Measurements from ENCODE around the gene IRS1. TPM values are rescaled to one million over a fixed set of nuclear protein-coding genes. Genes with fewer than 3 reads are reported as not detected.

Gene IRS1
- total and polyA plus RNA-seq, 7 donors: 2.3 to 29.1 (median 18.5) TPM

DNA sequence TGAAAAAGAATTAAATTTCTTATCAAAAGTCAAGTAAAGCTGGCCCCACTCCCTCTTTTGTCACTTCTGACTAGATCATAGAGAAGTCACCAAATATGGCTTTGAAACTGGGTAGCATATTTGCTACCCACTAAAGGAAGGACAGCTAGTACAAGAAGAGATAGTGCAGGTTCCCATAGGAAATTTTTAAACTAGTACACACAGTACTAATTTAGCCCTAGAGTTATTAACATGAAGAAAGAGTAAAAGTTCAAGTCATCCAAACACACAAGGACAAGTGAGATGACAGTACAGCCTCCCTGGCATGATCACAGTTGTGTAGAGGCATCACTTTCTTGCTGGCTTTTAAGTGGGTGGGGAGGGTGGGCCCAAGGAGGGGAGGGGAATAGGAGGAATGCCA, 100.9 kb downstream of the IRS1 start:
- Histone ChIP-seq H3K9me3 (no peaks in the 10 kb centered on the region), H3K4me3 (no peak overlapping the region), H3K4me1 (peaks cover 0 to 40% (median 11%) of the 10 kb centered on the region in 4 donors), H3K36me3 (no peaks in the 10 kb centered on the region), H3K27ac (peak overlapping the region in 3 of 4 donors; percentile 25 to 64 (median 49)), H3K27me3 (no peaks in the 10 kb centered on the region)
- intact Hi-C loops (cut with DNase I): loop anchor here (5.0 kb wide), 1 partner anchor 66 kb away; no protein-coding TSS in a partner anchor
- no peak for DNase-seq
- TF ChIP-seq, protein P1, sequence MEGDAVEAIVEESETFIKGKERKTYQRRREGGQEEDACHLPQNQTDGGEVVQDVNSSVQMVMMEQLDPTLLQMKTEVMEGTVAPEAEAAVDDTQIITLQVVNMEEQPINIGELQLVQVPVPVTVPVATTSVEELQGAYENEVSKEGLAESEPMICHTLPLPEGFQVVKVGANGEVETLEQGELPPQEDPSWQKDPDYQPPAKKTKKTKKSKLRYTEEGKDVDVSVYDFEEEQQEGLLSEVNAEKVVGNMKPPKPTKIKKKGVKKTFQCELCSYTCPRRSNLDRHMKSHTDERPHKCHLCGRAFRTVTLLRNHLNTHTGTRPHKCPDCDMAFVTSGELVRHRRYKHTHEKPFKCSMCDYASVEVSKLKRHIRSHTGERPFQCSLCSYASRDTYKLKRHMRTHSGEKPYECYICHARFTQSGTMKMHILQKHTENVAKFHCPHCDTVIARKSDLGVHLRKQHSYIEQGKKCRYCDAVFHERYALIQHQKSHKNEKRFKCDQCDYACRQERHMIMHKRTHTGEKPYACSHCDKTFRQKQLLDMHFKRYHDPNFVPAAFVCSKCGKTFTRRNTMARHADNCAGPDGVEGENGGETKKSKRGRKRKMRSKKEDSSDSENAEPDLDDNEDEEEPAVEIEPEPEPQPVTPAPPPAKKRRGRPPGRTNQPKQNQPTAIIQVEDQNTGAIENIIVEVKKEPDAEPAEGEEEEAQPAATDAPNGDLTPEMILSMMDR (IDR thresholded peaks at IDR 0.05): no peak
- TF ChIP-seq EP300 (IDR thresholded peaks at IDR 0.05): peak in 2 of 4 donors; percentile 42 to 87
- peak in 3 of 4 donors; percentile 39 to 69 (median 49) for TF ChIP-seq POLR2AphosphoS5 (IDR thresholded peaks at IDR 0.05)

DNA sequence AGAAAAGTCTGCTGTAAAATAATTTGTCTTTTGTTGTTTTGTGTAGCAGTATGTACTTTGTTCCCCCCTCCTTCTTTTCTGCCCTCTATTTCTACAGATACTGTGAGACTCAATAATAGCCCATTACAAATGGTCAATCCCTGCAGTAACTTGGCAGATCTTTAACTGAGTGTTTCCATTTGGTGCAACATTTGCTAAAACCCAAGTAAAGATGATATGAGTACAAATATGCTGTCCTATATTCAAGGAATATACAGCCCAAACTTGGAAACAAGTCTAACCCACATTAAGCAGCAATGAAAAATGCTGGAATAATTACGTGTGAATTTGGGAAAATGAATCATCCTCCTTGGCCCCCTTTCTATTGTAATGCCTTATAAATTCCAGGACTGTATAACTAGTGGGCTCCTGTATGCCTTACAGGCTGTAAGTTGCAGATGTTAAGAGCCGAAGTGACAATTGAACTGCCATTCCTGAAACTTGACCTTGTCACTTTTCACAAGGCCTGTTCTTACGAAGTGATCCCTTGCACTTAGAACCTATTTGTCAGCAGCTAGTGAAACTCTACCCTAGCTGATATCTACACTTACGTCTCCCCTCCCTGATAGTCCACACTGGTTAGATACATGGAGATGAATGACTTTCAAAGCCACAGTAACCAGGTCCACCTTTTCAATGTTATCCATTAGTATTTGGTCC, 104.9 kb downstream of the IRS1 start:
- no peak overlapping the region for H3K27ac ChIP-seq

DNA sequence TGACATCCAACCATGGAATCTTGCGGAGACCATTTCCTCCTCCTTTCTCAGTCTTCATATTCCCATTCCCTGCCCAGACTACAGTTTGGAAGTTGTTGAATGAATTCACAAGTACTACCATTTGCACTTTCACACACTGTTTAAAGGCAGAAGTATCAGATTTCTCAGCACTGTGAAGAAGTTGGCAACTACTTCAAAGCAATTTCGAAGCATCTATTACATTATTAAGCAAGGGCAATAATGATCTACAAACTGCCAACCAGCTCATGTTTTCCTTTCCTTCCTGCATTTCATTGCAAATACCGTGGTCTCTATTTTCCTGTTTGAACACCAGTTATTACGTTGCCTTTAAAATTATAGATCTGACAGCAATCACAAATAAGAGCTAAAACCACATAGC, 105.5 kb downstream of the IRS1 start:
- Histone ChIP-seq H3K36me3 (no peaks in the 10 kb centered on the region), H3K9me3 (no peaks in the 10 kb centered on the region), H3K4me1 (peaks cover 2 to 31% (median 19%) of the 10 kb centered on the region in 4 donors), H3K27me3 (no peaks in the 10 kb centered on the region), H3K4me3 (no peak overlapping the region), H3K27ac (no peak overlapping the region)
- intact Hi-C loops (cut with DNase I): no loop called here
- no peak for TF ChIP-seq EP300 (IDR thresholded peaks at IDR 0.05)
- TF ChIP-seq, protein P1 (IDR thresholded peaks at IDR 0.05): no peak
- no peak for TF ChIP-seq POLR2A (IDR thresholded peaks at IDR 0.05)
- TF ChIP-seq POLR2AphosphoS5 (IDR thresholded peaks at IDR 0.05): no peak
- DNase-seq: no peak
- WGBS, 2 donors: 48 to 57% methylated on average over 4 of the region's 4 CpGs

More for the DNA sequence above, 104.9 kb downstream of the IRS1 start:
- TF ChIP-seq POLR2AphosphoS5 (IDR thresholded peaks at IDR 0.05): no peak
- TF ChIP-seq, protein P1 (IDR thresholded peaks at IDR 0.05): no peak
- TF ChIP-seq POLR2A (IDR thresholded peaks at IDR 0.05): no peak
- TF ChIP-seq EP300 (IDR thresholded peaks at IDR 0.05): no peak
- no peak for DNase-seq
- intact Hi-C loops (cut with DNase I): loop anchor here (5.0 kb wide), 1 partner anchor 62 kb away; no protein-coding TSS in a partner anchor
- no peaks in the 10 kb centered on the region for H3K36me3 ChIP-seq
- 93 to 94% methylated on average over 4 of the region's 4 CpGs for WGBS, 2 donors
- no peak overlapping the region for H3K4me3 ChIP-seq
- H3K9me3 ChIP-seq: no peaks in the 10 kb centered on the region
- H3K27me3 ChIP-seq: no peaks in the 10 kb centered on the region
- H3K4me1 ChIP-seq: peaks cover 2 to 37% (median 23%) of the 10 kb centered on the region in 4 donors

DNA sequence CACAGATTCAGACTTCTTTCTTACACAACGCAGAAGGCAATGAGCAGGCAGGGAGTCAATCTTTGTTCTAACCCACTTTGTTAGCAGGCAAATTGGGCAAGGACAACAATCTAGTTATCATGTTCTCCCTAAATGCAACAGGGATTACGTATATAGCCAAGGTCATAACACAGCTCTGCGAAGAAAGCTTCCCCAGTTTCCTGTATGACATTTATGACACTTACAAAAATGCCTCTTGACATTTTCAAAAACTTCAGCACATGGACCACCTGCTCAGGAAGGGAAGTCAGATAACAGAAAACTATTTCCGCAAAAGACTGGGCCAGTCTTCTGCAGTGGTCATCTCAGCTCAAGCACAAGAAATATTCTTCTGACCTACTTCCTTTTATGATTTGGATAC, 106.1 kb downstream of the IRS1 start:
- H3K4me3 ChIP-seq: no peak overlapping the region
- no peaks in the 10 kb centered on the region for H3K27me3 ChIP-seq
- H3K36me3 ChIP-seq: no peaks in the 10 kb centered on the region
- H3K27ac ChIP-seq: no peak overlapping the region
- TF ChIP-seq POLR2A (IDR thresholded peaks at IDR 0.05) (no peak), EP300 (IDR thresholded peaks at IDR 0.05) (no peak), POLR2AphosphoS5 (IDR thresholded peaks at IDR 0.05) (no peak)
- TF ChIP-seq, protein P1 (IDR thresholded peaks at IDR 0.05): no peak
- intact Hi-C loops (cut with DNase I): no loop called here
- no peak for DNase-seq
- H3K9me3 ChIP-seq: no peaks in the 10 kb centered on the region
- WGBS, 2 donors: 46 to 84% methylated on average over 4 of the region's 4 CpGs
- peaks cover 2 to 24% (median 13%) of the 10 kb centered on the region in 4 donors for H3K4me1 ChIP-seq
